Globus pallidus (tissue), 1 donor: Measurements from ENCODE around the gene TRIM33.
"Not testable (repeated sequence)": the region's sequence is repeated elsewhere in the genome, so short reads cannot be mapped to it uniquely, and the experiment has no call there.

Experiments used
- DNase-seq: peaks from one replicate; pipeline ENCODE4 v3.0.0-alpha.2; 2015; ENCODE audit warnings: low spot score

Gene TRIM33

DNA sequence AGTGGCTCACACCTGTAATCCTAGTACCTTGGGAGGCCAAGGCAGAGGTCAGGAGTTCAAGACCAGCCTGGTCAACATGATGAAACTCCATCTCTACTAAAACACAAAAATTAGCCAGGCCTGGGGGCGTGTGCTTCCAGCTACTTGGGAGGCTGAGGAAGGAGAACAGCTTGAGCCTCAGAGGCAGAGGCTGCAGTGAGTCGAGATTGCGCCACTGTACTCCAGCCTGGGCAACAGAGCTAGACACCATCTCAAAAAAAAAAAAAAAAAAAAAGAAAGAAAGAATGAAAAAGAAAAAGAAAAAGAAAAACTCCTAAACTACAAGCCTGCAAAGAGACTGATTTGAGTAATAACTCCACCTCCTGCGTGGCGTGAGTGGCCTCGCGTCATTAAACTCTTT lies 92.1 kb downstream of the TRIM33 start:
- not testable (repeated sequence) for DNase-seq

DNA sequence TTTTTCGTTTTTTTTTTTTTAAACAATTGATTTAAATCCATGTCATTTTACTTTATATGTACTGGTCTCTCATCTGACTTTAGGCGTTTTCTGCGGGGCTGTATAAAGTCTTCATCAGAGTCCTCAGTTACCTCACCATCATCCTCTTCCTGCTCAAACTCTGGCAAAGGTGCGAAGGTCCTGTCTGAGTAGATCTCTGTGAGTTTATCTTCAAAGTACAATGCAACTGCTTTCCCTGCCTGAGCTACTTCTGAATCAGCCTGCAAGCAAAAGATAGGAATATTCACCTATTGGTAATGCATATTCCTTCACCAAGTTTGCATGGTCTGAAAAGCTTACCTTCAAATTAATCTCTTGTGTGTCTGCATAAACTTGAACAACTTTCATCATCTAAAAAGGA lies 113.4 kb downstream of the TRIM33 start:
- no peak for DNase-seq

DNA sequence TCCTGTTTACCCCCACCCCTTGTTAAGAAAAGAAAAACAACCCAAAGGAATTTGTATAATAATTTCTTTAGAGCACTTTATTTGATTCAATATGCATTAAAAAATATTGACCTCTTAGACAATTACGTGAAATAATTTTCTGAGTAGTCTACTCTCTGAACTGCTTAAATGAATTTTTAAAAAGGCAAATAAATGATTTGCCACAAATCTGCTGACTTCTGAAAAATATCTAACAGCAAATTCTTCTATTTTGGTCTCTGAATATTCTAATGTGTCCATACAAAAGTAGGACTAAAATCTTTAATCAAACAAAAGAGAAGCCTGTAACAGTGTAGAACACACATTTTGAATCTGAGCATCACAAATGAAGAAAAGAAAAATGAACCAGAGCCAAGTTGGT lies 115.1 kb downstream of the TRIM33 start:
- DNase-seq: no peak

GRCh38 chr1:114390960-114391359 lies 120.0 kb downstream of the TRIM33 start:
- DNase-seq: no peak

GRCh38 chr1:114390361-114390760 lies 120.6 kb downstream of the TRIM33 start:
- DNase-seq: no peak

GRCh38 chr1:114388432-114389003 lies 122.5 kb downstream of the TRIM33 start:
- DNase-seq: no peak

- not testable (repeated sequence) for DNase-seq
These were observed 123.4 kb downstream of the TRIM33 start for GRCh38 chr1:114387585-114387984.

DNA sequence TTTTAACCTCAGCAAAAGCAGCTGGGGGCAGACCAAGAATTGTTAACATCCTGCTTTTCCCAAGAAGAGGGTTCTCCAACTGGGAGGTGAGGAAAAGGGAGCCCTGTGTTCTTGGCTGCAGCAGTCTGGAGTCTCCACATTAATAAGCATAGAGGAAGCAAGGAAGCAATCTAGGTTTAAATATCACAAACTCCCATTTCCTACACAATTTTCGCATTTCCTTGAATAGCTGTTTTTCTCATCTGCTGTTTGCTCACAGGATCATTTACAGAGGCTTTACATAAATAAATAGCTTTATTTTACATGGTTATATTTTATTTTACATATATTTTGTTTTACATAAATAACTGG lies 124.0 kb downstream of the TRIM33 start:
- no peak for DNase-seq

- DNase-seq: no peak
These were observed 124.6 kb downstream of the TRIM33 start for GRCh38 chr1:114386129-114387009.

DNA sequence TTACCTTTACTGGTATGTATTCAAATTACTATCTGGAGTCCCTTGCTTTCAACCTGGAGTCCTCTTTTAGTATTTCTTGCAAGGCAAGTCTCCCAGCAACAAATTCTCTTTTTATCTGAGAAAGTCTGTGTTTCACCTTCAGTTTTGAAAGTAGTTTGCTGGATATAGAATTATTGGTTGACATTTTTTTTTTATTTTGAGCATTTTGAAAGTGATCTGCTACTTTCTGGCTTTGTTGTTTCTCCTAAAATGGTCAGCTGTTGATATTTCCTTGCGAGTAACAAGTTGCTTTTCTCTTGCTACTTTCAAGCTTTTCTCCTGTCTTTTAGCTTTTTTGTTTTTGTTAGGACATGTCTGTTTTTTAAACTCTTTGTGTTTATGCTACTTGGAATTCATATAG lies 126.1 kb downstream of the TRIM33 start:
- DNase-seq: no peak

GRCh38 chr1:114379987-114380386 lies 131.0 kb downstream of the TRIM33 start:
- DNase-seq: no peak

- no peak for DNase-seq
These were observed 131.6 kb downstream of the TRIM33 start for GRCh38 chr1:114379358-114379757.

DNA sequence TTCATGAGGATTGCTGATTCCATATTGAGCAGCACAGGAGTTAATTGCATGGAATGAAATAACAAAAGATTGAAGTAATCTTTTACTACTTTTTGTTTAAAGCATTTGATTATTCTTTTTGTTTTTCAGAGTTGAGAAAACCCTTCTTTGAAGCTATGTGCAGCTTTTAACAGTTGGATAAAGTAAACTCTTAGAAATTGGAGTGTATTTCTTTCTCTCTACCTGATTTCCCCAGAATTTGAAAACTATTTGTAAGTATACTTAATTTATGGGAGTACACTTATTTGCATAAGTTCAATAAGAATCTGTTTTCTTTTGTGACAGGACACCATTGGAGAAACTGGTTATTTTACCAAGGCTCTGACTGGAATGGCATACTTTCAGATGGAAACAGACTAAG lies 133.6 kb downstream of the TRIM33 start:
- DNase-seq: no peak

DNA sequence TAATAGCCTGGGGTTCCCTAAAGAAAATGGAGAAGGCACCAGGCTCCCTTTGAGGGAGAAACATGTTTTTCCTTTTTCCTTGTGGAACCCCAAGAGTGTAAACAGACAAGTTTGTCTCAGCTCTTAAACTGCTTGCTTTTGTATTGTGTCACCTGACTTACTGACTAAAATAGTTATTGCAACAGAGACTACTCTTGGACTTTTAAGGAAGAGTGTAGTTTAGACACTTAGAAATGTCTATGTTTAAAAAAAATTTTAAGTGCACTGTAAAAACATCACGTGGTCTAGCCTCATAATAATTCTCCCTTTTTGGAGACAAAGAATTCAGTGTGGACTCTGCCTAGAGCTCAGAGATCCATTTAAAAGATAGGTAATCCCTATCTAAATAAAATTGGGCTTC lies 141.1 kb downstream of the TRIM33 start:
- no peak for DNase-seq

- DNase-seq: not testable (repeated sequence)
These were observed 141.6 kb downstream of the TRIM33 start for GRCh38 chr1:114369266-114369919.

DNA sequence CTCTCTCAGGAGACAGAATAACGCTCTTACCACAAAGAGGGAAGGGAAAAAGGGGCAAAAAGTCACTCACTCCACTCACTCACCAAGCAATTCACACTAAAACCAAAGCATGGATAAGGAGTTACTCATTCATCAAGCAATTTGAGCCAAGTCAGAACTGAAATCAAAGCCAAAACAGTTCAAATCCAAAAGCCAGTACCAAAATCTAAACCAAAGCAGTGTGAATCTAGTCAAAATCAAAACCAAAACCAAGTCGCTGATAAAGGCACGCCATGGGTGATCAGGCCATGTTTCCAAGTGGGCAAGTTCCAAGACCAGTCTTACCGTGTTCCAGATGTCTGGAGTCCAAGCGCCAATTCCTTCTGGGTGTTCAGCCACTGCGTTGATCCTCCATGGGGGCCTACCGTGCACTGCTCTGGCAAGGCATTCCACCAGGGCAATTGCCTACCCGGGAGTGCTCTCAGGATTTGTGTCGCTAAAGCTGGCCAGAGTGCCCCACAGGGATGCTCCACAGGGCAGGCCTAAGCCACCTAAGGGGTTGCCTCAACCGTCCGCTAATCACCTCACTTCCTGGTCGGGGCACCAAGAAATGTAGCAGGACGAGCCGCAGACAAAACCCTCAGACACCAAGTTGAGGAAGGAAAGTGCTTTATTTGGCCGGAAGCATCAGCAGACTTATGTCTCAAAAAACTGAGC lies 142.3 kb downstream of the TRIM33 start:
- no peak for DNase-seq

- no peak for DNase-seq
These were observed 143.2 kb downstream of the TRIM33 start for GRCh38 chr1:114367810-114368209.

- not testable (repeated sequence) for DNase-seq
These were observed 147.8 kb downstream of the TRIM33 start for GRCh38 chr1:114363230-114363629.

DNA sequence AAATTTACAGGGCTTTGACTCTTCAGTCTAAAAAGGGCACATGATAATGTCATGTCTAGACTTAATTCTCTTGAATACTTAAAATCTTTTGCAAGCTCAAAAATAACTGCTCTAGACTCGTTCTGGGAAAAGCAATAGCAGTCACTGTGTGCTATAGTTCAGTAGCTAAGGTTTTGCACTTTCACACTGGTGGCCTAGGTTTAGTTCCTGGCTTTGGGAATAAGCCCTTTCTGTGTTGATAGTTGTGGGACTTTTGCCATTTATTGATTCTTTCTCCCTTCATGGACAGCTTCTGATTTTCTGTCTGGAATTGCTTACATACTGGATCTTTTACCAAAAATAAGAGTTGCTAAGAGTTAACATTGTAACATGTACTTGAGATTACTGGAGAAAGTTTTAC lies 151.2 kb downstream of the TRIM33 start:
- DNase-seq: no peak

DNA sequence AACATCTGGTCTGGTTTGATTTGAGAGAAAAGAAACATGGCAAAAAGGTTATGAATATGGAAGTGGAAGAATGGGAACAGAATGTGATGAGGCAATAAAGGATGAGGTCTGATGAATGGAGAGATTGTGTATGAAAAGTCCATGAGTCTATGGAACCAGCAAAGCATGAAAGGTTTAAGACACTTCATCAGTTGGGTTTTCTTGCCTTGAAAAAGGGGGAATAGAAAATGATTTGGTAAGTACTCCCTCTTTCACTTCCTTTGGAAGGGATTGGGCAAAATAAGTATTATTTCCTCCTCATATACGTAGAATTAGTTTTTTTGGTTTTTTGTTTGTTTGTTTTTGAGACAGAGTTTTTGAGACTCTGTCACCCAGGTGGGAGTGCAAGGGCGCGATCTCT lies 155.8 kb downstream of the TRIM33 start:
- no peak for DNase-seq

- DNase-seq: no peak
These were observed 157.7 kb downstream of the TRIM33 start for GRCh38 chr1:114353262-114353661.

GRCh38 chr1:114352797-114353196 lies 158.2 kb downstream of the TRIM33 start:
- no peak for DNase-seq
